Right atrium auricular region (tissue), 2 donors: ENCODE data around the gene PALLD. TPM values are rescaled to one million over a fixed set of nuclear protein-coding genes. Genes with fewer than 3 reads are reported as not detected.

Source experiments
- DNase-seq: peaks from one replicate; pipeline ENCODE4 v3.0.0-alpha.2; 2019; ENCODE audit warnings: low spot score
- H3K27ac ChIP-seq, 2 donors: fragments of 200-600 bp; sonication (generic); 1 replicate in 1 of 2; 2 replicates in 1 of 2; pipeline ENCODE4 v1.5.1; 2016 to 2019
- H3K27me3 ChIP-seq, 2 donors: fragments of 200-600 bp; sonication (generic); one replicate each; pipeline versions ENCODE4 v1.5.1 to v1.6.0; 2017 to 2019
- H3K36me3 ChIP-seq: fragments of 200-600 bp; sonication (generic); one replicate; pipeline ENCODE4 v1.5.1; 2016
- H3K4me1 ChIP-seq, 2 donors: fragments of 200-600 bp; sonication (generic); one replicate each; pipeline versions ENCODE4 v1.5.1 to v1.6.0; 2017 to 2019
- H3K4me3 ChIP-seq, 2 donors: fragments of 200-600 bp; sonication (generic); 1 replicate in 1 of 2; 2 replicates in 1 of 2; pipeline ENCODE4 v1.5.1; 2017 to 2019; ENCODE audit warnings: mild to moderate bottlenecking in 1 of 2, moderate library complexity in 1 of 2
- H3K9me3 ChIP-seq, 2 donors: fragments of 200-600 bp; sonication (generic); one replicate each; pipeline ENCODE4 v1.5.1; 2019
- total RNA-seq, 2 donors: library from RNA; depleted of rRNA; stranded (reverse); fragments of >200 nt; gene quantifications; one replicate each; pipeline ENCODE4 v1.1.0, GENCODE V29; 2016
- TF ChIP-seq, protein P1 (sequence below), 2 donors: fragments of 200-600 bp; sonication (generic); IDR thresholded peaks; one replicate each; pipeline ENCODE4 v1.5.1; 2019; ENCODE audit warnings: antibody characterized with exemption in 2 of 2

PALLD gene
- total RNA-seq, 2 donors from 2014 or later = 764 to 782 TPM

DNA sequence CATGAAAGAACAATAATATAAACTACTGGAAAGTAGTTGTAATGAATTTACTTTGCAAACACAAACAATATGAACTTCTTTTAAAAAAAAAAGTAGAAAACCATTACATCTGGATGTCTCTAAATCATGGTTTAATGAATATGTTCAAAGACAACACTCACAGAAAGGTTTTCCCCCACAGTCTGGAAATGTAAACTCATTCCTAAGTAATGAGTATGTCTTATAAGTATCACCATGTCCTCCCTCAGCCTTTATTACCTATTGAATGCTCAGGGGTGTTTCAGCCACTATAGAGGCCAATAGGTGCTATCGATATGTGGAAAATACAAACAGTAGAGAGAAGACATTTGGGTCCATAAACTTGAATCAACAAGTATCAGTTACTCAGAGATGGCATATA is 186.7 kb downstream of the PALLD start:
- Histone ChIP-seq H3K9me3 (no peaks in the 10 kb centered on the region), H3K27ac (no peak overlapping the region), H3K4me1 (peaks cover 0 to 8% of the 10 kb centered on the region in 2 donors), H3K36me3 (peaks cover 44% of the 10 kb centered on the region), H3K27me3 (no peaks in the 10 kb centered on the region), H3K4me3 (no peak overlapping the region)
- TF ChIP-seq, protein P1, sequence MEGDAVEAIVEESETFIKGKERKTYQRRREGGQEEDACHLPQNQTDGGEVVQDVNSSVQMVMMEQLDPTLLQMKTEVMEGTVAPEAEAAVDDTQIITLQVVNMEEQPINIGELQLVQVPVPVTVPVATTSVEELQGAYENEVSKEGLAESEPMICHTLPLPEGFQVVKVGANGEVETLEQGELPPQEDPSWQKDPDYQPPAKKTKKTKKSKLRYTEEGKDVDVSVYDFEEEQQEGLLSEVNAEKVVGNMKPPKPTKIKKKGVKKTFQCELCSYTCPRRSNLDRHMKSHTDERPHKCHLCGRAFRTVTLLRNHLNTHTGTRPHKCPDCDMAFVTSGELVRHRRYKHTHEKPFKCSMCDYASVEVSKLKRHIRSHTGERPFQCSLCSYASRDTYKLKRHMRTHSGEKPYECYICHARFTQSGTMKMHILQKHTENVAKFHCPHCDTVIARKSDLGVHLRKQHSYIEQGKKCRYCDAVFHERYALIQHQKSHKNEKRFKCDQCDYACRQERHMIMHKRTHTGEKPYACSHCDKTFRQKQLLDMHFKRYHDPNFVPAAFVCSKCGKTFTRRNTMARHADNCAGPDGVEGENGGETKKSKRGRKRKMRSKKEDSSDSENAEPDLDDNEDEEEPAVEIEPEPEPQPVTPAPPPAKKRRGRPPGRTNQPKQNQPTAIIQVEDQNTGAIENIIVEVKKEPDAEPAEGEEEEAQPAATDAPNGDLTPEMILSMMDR (IDR thresholded peaks at IDR 0.05) = no peak
- no peak for DNase-seq

DNA sequence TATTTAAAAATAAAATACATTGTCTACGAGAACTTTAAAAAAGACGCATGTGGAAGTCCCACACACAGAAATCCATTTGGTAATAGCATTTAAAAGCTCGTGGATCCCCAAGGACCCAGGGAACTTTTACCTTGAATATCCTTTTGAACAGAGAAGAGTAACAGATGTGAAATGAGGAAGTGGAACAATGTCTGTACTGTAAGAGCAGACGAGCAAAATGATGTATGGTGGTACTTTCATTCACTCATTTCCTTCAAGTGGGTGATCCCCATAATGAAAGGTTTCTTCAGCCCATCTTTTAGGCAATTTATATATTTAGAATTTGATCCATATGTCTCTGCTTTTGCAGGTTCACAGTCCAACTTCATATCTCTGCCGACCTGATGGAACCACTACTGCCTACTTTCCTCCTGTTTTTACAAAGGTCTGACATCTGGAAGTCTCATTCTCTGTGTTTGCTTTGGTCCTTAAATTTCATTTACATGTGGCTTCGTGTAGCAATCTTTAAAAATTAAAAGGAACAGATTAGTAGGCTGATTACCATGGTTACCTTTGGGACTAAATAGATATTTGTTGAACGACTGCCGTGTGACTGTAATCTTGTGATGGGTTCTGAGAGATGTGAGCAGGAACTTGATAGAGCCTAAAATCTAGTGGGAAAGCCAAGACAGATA is 188.4 kb downstream of the PALLD start:
- H3K27me3 ChIP-seq = no peaks in the 10 kb centered on the region
- H3K4me1 ChIP-seq = peaks cover 0 to 9% of the 10 kb centered on the region in 2 donors
- H3K4me3 ChIP-seq = no peak overlapping the region
- TF ChIP-seq, protein P1 (IDR thresholded peaks at IDR 0.05) = no peak
- no peak overlapping the region for H3K27ac ChIP-seq
- no peaks in the 10 kb centered on the region for H3K9me3 ChIP-seq
- no peak for DNase-seq
- H3K36me3 ChIP-seq = peaks cover 49% of the 10 kb centered on the region

DNA sequence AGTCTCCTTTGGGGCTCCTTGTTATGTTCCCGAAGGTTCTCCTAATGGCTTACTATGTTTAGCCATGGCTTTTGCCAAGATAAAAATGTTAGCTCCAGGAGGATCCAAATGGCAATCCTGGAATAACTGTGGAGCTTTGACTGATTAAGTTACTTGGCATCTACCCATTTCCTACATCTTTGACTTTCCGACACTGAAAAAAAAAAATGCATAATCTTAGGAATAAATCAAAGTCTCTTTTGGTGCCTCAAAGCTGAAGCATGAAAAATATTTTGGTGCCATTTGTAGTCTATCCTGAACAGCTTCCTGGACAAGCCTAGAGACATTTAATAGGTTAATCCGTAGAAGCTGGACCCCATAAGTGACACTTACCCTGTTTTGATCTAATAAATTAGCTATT is 191.7 kb downstream of the PALLD start:
- no peak for DNase-seq
- peaks cover 43% of the 10 kb centered on the region for H3K36me3 ChIP-seq
- H3K4me1 ChIP-seq = peaks cover 0 to 20% of the 10 kb centered on the region in 2 donors
- TF ChIP-seq, protein P1 (IDR thresholded peaks at IDR 0.05) = no peak
- H3K4me3 ChIP-seq = no peak overlapping the region
- H3K27me3 ChIP-seq = no peaks in the 10 kb centered on the region
- H3K27ac ChIP-seq = no peak overlapping the region
- H3K9me3 ChIP-seq = no peaks in the 10 kb centered on the region

DNA sequence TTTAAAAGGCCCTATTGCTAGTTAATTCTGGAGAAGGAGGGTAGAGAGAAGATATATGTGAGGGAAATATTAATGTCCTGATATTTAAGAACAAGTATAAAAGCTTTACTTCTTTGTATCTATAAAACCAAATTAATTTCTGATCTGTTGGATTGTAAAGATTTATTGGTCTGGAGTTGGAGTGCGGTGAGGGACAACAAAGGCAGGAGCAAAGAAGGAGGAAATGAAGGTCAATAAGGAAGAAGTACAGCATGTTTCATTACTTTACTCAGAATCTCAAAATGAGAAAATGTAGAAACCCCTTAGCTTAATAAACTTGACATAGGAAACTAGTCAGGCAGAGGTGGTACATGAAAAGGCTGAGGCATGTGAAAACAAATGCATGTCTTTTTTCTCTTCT is 192.9 kb downstream of the PALLD start:
- DNase-seq = no peak
- TF ChIP-seq, protein P1 (IDR thresholded peaks at IDR 0.05) = no peak
- Histone ChIP-seq H3K4me3 (no peak overlapping the region), H3K9me3 (no peaks in the 10 kb centered on the region), H3K27me3 (no peaks in the 10 kb centered on the region), H3K27ac (no peak overlapping the region), H3K4me1 (peaks cover 0 to 20% of the 10 kb centered on the region in 2 donors), H3K36me3 (peaks cover 33% of the 10 kb centered on the region)

DNA sequence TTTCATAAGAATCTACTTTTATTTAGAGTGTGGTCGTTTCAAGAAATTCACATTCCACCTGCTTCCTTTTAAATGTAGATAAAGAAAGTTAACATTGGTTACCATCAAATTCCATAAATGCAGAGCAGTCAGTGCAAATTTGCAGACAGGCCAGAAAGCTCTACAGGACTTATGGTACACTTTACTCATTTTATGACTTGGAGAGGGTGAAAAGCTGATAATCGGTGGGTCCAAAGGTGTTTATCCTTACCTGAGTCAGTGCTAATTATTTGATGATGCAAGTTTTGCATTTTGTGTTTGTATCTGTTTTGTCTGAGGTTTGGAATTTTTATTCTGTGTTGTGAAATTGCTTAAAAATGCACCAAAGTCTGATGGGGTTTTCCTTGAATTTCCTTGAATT is 193.3 kb downstream of the PALLD start:
- Histone ChIP-seq H3K27ac (no peak overlapping the region), H3K9me3 (no peaks in the 10 kb centered on the region), H3K36me3 (peaks cover 28% of the 10 kb centered on the region), H3K4me3 (no peak overlapping the region), H3K27me3 (no peaks in the 10 kb centered on the region), H3K4me1 (peaks cover 0 to 20% of the 10 kb centered on the region in 2 donors)
- no peak for DNase-seq
- TF ChIP-seq, protein P1 (IDR thresholded peaks at IDR 0.05) = no peak
